Measurements from ENCODE around the gene CHAC1.

DNA sequence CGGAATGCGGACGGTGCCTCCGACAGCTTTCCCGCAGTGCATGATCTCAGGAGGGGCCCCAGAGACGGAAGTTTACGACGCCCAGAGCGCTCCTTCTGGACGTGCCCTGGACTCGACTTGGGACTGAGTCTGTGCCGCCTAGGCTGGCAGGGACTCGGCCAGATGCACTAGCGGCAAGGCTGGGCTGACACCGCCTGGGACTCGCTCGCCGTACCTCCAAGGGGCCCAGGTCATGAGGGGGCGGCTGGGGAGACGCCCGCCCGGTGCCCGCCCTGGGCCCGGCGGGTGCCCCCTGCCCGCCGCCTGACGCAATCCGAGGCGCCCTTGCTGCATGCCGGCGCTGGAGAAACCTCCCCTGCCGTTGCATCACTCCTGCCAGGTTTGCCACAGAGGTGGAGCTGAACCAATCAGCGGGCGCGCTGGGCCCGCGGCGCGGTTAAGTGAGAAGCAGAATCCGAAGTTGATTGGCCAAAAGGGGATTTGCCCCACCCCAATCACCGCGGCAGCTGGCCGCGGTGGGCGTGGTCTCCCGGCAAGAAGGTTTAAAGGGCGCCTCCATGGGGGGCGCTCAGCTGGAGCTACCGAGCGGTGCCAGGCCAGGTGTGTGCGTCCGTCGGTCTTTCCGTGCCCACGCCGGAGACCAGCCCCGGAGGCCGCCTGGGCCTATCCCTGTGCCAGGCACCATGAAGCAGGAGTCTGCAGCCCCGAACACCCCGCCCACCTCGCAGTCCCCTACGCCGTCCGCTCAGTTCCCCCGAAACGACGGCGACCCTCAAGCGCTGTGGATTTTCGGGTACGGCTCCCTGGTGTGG is at the start of gene CHAC1:
- TF ChIP-seq, protein P1, sequence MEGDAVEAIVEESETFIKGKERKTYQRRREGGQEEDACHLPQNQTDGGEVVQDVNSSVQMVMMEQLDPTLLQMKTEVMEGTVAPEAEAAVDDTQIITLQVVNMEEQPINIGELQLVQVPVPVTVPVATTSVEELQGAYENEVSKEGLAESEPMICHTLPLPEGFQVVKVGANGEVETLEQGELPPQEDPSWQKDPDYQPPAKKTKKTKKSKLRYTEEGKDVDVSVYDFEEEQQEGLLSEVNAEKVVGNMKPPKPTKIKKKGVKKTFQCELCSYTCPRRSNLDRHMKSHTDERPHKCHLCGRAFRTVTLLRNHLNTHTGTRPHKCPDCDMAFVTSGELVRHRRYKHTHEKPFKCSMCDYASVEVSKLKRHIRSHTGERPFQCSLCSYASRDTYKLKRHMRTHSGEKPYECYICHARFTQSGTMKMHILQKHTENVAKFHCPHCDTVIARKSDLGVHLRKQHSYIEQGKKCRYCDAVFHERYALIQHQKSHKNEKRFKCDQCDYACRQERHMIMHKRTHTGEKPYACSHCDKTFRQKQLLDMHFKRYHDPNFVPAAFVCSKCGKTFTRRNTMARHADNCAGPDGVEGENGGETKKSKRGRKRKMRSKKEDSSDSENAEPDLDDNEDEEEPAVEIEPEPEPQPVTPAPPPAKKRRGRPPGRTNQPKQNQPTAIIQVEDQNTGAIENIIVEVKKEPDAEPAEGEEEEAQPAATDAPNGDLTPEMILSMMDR (IDR thresholded peaks at IDR 0.05 in 8 of 11, conservative IDR thresholded peaks at IDR 0.05 in 3 of 11): peak in 5 of 11 experiments; percentile 13 to 40 (median 24)
- TF ChIP-seq POLR2A (IDR thresholded peaks at IDR 0.05): no peak
